Kidney (tissue), 14 donors: ENCODE data around the gene PLEKHA6. TPM values are rescaled to one million over a fixed set of nuclear protein-coding genes. Genes with fewer than 3 reads are reported as not detected.

Experiments used
- DNase-seq, 5 donors: peaks; one replicate each; pipeline ENCODE4 v3.0.0-alpha.2; 2013 to 2020
- FAIRE-seq: peaks from 2 replicates; lab custom pipeline; 2012; peaks lifted over from hg19 to GRCh38; lab: Jason Lieb, UNC
- H3K27ac ChIP-seq, 2 donors: one replicate each; pipeline ENCODE4 v1.7.0; 2013; ENCODE audit warnings: low read depth in 2 of 2, low read length in 2 of 2, inconsistent platforms in 1 of 2
- H3K27me3 ChIP-seq: one replicate; pipeline ENCODE4 v1.7.1; 2013; ENCODE audit warnings: low read length, inconsistent platforms; ENCODE audit not compliant: control insufficient read depth, insufficient read depth
- H3K36me3 ChIP-seq, 3 donors: one replicate each; pipeline versions ENCODE4 v1.7.0 to v1.7.1; 2013; ENCODE audit warnings: low read length in 3 of 3, control low read depth in 1 of 3, inconsistent platforms in 1 of 3; ENCODE audit not compliant: insufficient read depth in 3 of 3, control insufficient read depth in 2 of 3
- H3K4me1 ChIP-seq, 3 donors: one replicate each; pipeline versions ENCODE4 v1.7.0 to v1.7.1; 2013; ENCODE audit warnings: low read length in 3 of 3, inconsistent platforms in 1 of 3, low read depth in 1 of 3; ENCODE audit not compliant: control insufficient read depth in 2 of 3, insufficient read depth in 2 of 3
- H3K4me3 ChIP-seq, 3 donors: one replicate each; pipeline versions ENCODE4 v1.7.0 to v1.8.1; 2013; ENCODE audit warnings: low read length in 3 of 3, control low read depth in 1 of 3, inconsistent platforms in 1 of 3
- H3K9ac ChIP-seq, 3 donors: one replicate each; pipeline versions ENCODE4 v1.7.0 to v1.7.1; 2013; ENCODE audit warnings: low read length in 3 of 3, control low read depth in 1 of 3, inconsistent platforms in 1 of 3
- H3K9me3 ChIP-seq, 3 donors: one replicate each; pipeline versions ENCODE4 v1.7.0 to v1.7.1; 2013; ENCODE audit warnings: low read length in 3 of 3, control low read depth in 1 of 3, inconsistent platforms in 1 of 3; ENCODE audit not compliant: control insufficient read depth in 2 of 3, insufficient read depth in 1 of 3
- CTCF ChIP-seq: IDR thresholded peaks from 3 replicates; pipeline ENCODE4 v1.5.1; 2012; ENCODE audit warnings: mild to moderate bottlenecking, moderate library complexity, borderline replicate concordance; ENCODE audit not compliant: insufficient read depth; ENCODE audit errors: extremely low read depth
- intact Hi-C: fragments of 100-400 bp; cut with DNase I; formaldehyde crosslinking; loops from one replicate; pipeline ENCODE4 v1.11.1; 2022
- polyA plus RNA-seq: library from polyadenylated mRNA; stranded (reverse); fragments of 350-450 nt; fragmentation: Illumina TruSeq; extraction: RNeasy Lipid Tissue Mini Kit (QIAGEN cat#74804); gene quantifications from one replicate; pipeline ENCODE4 v1.2.3, GENCODE V29; 2014; ENCODE audit warnings: low read depth, low replicate concordance; ENCODE audit not compliant: insufficient read depth
- total RNA-seq: library from RNA; stranded (reverse); fragmentation: NEBNext Ultra II Directional; extraction: Animal tissue kit (Norgen Biotek cat#: 25700); gene quantifications from one replicate; pipeline ENCODE4 v1.2.1, GENCODE V29; 2021
- donor health status: control.
- donor health status: control.
- donor health status: control.
- donor health status: control.
- donor health status: control.
- donor health status: DM: yes; HTN: yes; CAD: no.
- donor health status: Normal renal cell carcinoma (clear cell type).

Gene PLEKHA6
- total and polyA plus RNA-seq, 2 donors from 2014 or later, result 17.5 to 65.1 TPM

GRCh38 chr1:204384636-204385352, 25.1 kb upstream of the PLEKHA6 start:
- H3K27ac ChIP-seq, result no peak overlapping the region
- no peak overlapping the region for H3K9ac ChIP-seq
- FAIRE-seq, result no peak
- peaks cover 3% of the 10 kb centered on the region for H3K27me3 ChIP-seq
- H3K9me3 ChIP-seq, result no peaks in the 10 kb centered on the region
- no peak for DNase-seq
- intact Hi-C loops, result no loop called here
- H3K4me1 ChIP-seq, result peaks cover 0 to 14% (median 0%) of the 10 kb centered on the region in 3 donors
- no peak for TF ChIP-seq CTCF
- H3K36me3 ChIP-seq, result no peaks in the 10 kb centered on the region
- no peak overlapping the region for H3K4me3 ChIP-seq

- Histone ChIP-seq H3K4me1 (peaks cover 0 to 23% (median 2%) of the 10 kb centered on the region in 3 donors), H3K36me3 (no peaks in the 10 kb centered on the region), H3K27me3 (peaks cover 4% of the 10 kb centered on the region), H3K9me3 (no peaks in the 10 kb centered on the region), H3K4me3 (no peak overlapping the region), H3K9ac (no peak overlapping the region), H3K27ac (no peak overlapping the region)
- TF ChIP-seq CTCF, result no peak
- DNase-seq, result no peak
- no peak for FAIRE-seq
- intact Hi-C loops, result no loop called here
Measured at GRCh38 chr1:204383163-204383904, 23.6 kb upstream of the PLEKHA6 start.

- Histone ChIP-seq H3K36me3 (no peaks in the 10 kb centered on the region), H3K9ac (no peak overlapping the region), H3K9me3 (no peaks in the 10 kb centered on the region), H3K4me3 (no peak overlapping the region), H3K27ac (no peak overlapping the region), H3K27me3 (peaks cover 5% of the 10 kb centered on the region), H3K4me1 (peaks cover 0 to 24% (median 7%) of the 10 kb centered on the region in 3 donors)
- TF ChIP-seq CTCF, result no peak
- intact Hi-C loops, result no loop called here
- no peak for FAIRE-seq
- no peak for DNase-seq
Measured at GRCh38 chr1:204382714-204383083, 23.0 kb upstream of the PLEKHA6 start.
